NCI-H2107 treated with DMSO at 0.1 percent for 48 hours (cell line): ENCODE measurements around the gene IER5L.

Source experiments
- DNase-seq: peaks from one replicate; lab custom pipeline; 2025; ENCODE audit not compliant: unreplicated experiment; lab: John Stamatoyannopoulos, UW

IER5L gene

GRCh38 chr9:129177791-129178567, at the start of gene IER5L:
IER5L (minus strand) TSS chr9:129178261; CDS start chr9:129178052, 209 bp downstream.
- peak; percentile 85 for DNase-seq

DNA sequence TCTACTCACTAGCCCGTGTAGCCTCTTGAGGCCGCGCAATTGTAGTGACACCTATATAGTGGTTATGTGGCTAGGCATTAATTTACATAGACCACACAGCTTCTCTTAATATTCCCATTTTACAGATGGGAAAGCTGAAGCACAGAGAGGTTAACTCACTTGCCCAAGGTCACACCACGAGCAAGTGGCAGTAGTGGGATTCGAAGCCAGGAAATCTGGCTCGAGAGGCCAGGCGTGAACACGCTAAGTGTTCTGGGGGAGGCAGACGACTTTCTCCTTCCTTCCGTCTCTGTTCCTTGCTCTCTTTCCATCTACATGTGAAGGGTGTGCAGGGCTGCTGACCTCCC, 49.8 kb upstream of the IER5L start:
- no peak for DNase-seq

DNA sequence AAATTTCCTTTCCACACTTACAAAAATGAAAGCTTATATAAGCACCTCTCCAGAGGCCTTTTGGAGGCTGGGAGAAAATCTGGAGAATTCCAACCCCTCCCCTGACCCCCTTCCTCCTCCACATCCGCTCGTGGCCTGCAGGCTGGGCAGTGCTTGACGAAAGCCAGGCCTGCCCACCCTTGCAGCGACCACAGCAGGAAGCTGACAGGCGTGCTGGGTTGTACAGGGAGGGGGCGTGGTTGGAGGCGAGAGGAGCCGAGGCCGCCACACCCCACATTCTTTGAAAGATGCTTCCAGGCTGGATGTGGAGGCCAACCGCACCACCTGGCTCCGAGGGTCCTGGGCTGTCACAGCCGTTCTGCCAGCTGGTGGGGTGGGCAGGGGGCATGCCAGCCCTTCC, 47.8 kb upstream of the IER5L start:
- DNase-seq: no peak

- no peak for DNase-seq
Observed at GRCh38 chr9:129225490-129225778, 47.4 kb upstream of the IER5L start.

DNA sequence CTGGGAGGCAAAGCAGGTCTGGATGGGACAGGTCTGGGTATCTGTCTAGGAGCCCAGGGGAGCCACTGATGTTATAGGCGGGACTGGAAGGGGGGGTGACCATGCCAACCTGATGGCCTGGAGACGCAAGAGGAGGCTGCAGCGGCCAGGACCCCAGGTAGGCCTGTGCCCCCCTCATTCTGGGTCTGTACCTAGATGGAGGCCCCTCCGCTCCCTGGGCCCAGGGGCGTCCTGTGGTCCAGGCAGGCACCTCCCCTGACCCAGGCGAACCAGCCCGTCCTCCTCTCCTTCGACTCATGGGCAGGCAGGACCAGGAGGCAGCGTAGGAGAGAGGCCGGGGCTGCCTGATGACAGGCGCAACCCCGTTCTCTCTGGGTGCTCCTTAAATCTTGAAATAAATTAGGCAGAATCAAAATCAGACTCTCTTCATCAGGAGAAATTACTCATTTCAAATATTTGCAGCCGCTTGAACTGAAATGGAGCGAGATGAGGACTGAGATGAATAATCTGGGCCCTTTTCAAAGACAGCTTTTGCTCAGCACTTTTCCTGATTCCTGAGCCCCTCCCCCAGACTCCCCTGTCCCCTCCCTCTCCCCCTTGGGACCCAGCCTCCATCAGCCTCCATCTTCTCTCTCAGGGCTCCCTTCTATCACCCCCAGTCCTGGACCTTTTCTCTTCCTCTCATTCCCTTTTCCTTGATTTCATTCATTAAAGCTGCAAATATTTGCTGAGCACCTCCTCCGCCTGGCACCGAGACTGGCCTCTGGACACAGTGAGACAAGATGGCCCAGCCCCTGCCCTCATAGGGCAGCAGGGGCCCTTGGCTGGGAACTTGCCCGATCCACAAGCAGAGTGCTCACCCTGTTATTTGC, 46.8 kb upstream of the IER5L start:
- no peak for DNase-seq

DNA sequence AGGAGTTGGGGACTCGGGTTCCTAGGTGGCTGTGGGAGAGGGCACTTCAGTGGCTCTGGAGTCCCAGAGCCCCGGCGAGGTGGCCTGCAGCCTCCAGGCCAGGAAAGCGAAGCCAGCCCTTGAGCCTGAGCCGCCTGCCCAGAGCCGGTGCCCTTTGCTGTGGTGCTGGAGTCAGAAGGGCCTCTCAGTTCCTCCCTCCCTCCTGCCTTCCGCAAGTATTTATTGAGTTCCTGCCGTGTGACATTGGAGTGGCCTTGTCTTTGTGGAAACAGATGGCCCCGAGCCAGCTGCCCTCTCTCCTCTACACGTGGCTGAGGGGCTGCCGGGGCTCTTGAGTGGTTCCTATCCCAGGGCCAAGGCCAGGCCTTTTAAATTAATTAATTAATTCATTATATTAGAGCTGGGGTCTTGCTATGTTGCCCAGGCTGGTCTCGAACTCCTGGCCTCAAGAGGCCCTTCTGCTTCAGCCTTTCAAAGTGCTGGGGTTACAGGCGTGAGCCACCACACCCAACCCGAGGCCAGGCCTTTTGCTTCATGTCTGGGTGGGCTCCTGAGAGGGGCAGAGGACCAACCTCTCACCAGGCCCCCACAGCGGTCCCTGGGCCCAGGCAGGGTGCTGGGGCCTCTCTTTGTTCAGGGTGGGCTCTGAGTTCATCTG, 45.6 kb upstream of the IER5L start:
- no peak for DNase-seq

DNA sequence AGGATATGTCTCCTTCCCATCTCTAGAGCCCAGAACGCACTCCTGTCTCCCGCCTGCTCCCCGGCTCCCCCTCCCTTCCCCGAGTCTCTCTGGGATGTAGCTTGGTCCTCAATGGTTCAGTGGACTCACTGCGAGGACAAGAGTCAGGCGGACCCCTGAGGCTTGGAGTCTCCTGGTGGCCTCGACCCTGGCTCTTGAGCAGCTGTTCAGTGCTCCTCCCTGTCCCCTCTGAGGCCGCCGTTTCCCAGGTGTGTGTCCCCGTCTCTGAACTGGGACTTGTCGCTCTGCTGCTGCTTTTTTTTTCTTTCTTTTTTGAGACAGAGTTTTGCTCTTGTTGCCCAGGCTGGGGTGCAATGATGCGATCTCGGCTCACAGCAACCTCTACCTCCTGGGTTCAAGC, 44.8 kb upstream of the IER5L start:
- DNase-seq: no peak

- no peak for DNase-seq
Observed at GRCh38 chr9:129221979-129222635, 44.0 kb upstream of the IER5L start.

DNA sequence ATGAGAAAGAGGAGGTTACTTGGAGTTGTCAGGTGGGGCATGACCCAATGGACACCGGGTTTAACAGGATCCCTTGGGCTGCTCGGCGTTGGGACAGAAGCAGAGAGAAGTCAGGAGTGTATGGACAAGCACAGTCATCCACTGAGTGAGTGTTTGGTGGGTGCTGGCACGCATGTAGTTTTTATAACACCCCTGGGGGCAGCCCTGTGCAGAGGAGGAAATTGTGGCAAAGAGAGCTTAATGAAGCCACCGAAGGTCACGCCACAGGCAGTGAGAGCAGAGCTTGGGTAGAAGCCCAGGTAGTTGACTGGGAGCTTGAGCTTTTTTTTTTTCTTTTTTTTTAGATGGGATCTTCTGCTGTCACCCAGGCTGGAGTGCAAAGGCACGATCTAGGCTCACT, 43.2 kb upstream of the IER5L start:
- no peak for DNase-seq

DNA sequence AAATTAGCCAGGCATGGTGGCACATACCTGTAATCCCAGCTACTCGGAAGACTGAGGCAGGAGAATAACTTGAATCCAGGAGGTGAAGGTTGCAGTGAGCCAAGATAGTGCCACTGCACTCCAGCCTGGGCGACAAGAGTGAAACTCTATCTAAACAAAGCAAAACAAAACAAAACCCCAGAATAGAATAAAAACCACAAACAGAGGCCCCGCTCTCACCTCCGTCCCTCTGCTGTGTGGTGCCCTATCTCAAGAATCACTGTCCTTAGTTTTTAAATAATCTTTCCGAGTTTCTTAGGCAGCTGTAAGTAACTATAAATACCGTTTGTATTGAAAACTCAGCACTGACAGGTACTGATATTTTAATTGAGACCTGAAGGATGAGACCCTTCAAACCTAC, 42.7 kb upstream of the IER5L start:
- no peak for DNase-seq

DNA sequence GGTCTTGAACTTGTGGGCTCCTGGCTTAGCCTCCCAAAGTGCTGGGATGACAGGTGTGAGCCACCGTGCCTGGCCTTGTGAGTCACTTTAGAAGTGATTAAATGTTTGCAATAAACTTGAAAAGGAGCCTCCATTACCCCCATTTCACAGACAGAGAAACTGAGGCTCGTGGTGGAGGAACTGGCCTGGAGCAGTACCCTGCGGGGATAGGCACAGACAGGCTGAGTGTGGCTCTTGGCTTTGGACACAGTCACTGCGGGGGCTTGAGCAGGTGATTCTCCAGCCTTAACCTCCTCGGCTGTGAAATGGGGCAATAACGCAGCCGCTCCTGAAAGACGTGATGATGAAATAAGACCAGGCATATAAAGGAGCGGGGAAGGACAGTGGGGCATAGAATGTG, 40.9 kb upstream of the IER5L start:
- no peak for DNase-seq

GRCh38 chr9:129218272-129218625, 40.2 kb upstream of the IER5L start:
- no peak for DNase-seq

- no peak for DNase-seq
Observed at GRCh38 chr9:129213551-129213950, 35.5 kb upstream of the IER5L start.

- DNase-seq: peak; percentile 22
Observed at GRCh38 chr9:129211686-129212085, 33.6 kb upstream of the IER5L start.

GRCh38 chr9:129210125-129210524, 32.1 kb upstream of the IER5L start:
- DNase-seq: no peak

DNA sequence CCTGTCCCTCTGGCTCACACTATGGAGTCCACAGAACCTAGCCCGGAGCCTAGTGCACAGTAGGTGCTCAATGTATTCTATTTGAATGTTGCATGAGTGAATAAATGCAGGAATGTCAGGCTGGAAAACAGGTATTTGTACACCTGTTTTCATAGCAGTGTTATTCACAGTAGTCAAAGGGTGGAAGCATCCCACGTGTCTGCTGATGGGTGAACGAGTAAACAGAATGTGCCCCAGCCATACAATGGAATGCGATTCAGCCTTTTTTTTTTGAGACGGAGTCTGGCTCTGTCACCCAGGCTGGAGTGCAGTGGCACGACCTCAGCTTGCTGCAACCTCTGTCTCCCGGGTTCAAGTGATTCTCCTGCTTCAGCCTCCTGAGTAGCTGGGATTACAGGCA, 31.5 kb upstream of the IER5L start:
- DNase-seq: no peak

GRCh38 chr9:129209109-129209508, 31.0 kb upstream of the IER5L start:
- DNase-seq: no peak

- DNase-seq: no peak
Observed at GRCh38 chr9:129208207-129209032, 30.4 kb upstream of the IER5L start.

GRCh38 chr9:129206905-129207304, 28.8 kb upstream of the IER5L start:
- no peak for DNase-seq

- no peak for DNase-seq
Observed at GRCh38 chr9:129206401-129206800, 28.3 kb upstream of the IER5L start.

DNA sequence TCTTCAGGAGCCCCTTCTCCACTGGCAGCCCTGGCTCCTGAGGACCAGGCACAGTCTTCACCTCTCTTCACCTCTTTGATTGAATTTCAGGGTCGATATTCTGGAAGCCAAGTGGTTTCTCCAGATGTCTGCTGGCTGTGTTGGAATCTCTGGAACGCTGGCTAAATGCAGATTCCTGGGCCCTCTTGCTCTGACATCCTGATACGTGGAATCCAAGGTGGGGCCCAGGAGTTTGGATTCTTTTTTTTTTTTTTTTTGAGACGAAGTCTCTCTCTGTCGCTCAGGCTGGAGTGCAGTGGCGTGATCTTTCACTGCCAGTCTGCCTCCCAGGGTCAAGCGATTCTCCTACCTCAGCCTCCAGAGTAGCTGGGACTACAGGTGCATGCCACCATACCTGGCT, 26.8 kb upstream of the IER5L start:
- no peak for DNase-seq
